Measurements from ENCODE around the gene PRKAR1B.

DNA sequence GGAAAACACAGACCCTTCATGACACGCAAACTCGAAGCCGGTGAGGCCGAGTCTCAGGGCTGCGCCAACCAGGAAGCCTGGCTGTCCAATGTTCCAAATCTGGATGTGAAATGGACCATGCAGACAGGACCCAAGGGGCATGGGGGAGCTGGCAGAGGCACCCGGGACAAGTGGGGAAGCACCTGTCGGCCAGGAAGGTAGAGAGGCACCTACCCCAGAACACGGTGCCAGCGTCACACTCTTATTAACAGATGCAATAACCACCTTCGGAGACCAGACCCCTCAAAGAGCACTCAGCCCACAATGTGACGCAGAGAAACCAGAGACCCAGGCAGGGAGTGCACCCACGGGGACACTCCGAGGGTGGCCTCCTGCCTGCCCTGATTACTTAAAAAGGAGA is 119.1 kb downstream of the PRKAR1B start:
- TF ChIP-seq, protein P1, sequence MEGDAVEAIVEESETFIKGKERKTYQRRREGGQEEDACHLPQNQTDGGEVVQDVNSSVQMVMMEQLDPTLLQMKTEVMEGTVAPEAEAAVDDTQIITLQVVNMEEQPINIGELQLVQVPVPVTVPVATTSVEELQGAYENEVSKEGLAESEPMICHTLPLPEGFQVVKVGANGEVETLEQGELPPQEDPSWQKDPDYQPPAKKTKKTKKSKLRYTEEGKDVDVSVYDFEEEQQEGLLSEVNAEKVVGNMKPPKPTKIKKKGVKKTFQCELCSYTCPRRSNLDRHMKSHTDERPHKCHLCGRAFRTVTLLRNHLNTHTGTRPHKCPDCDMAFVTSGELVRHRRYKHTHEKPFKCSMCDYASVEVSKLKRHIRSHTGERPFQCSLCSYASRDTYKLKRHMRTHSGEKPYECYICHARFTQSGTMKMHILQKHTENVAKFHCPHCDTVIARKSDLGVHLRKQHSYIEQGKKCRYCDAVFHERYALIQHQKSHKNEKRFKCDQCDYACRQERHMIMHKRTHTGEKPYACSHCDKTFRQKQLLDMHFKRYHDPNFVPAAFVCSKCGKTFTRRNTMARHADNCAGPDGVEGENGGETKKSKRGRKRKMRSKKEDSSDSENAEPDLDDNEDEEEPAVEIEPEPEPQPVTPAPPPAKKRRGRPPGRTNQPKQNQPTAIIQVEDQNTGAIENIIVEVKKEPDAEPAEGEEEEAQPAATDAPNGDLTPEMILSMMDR (IDR thresholded peaks at IDR 0.05) = no peak
- TF ChIP-seq POLR2A (IDR thresholded peaks at IDR 0.05) = no peak
